ENCODE measurements around the gene UAP1.

Gene UAP1

DNA sequence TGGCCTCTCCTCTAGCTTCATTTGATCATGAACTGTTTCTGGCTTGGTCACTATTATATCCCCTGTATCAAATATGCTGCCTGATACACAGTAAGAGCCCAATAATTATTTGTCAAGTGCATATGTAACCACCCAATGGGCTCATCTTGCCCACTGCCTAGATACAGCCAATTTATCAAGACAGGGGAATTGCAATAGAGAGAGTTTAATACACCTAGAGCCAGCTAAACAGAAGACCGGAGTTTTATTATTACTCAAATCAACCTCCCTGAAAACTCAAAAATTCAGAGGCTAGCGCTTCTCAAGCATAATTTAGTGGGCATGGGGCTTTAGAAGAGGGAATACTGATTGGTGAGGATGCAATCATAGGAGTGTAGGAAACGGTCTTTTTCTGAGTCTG is 18.3 kb upstream of the UAP1 start:
- no peaks in the 10 kb centered on the region for H3K9me2 ChIP-seq (replicated peaks; ENCODE audit: low read depth, low read length)
- no peak overlapping the region for H3K4me3 ChIP-seq (ENCODE audit: low read length, poor library complexity, severe bottlenecking)
- H3K9me3 ChIP-seq (ENCODE audit: insufficient read depth, low read depth, low read length), result no peaks in the 10 kb centered on the region
- H3K79me2 ChIP-seq (ENCODE audit: insufficient read depth, low read length), result no peaks in the 10 kb centered on the region
- no peak overlapping the region for H2AFZ ChIP-seq (ENCODE audit: low read length)
- no peak for TF ChIP-seq EZH2phosphoT487 (IDR thresholded peaks at IDR 0.05; ENCODE audit: borderline replicate concordance)
- TF ChIP-seq, protein P1, sequence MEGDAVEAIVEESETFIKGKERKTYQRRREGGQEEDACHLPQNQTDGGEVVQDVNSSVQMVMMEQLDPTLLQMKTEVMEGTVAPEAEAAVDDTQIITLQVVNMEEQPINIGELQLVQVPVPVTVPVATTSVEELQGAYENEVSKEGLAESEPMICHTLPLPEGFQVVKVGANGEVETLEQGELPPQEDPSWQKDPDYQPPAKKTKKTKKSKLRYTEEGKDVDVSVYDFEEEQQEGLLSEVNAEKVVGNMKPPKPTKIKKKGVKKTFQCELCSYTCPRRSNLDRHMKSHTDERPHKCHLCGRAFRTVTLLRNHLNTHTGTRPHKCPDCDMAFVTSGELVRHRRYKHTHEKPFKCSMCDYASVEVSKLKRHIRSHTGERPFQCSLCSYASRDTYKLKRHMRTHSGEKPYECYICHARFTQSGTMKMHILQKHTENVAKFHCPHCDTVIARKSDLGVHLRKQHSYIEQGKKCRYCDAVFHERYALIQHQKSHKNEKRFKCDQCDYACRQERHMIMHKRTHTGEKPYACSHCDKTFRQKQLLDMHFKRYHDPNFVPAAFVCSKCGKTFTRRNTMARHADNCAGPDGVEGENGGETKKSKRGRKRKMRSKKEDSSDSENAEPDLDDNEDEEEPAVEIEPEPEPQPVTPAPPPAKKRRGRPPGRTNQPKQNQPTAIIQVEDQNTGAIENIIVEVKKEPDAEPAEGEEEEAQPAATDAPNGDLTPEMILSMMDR (conservative IDR thresholded peaks at IDR 0.05; ENCODE audit: low read length), result no peak
- no peaks in the 10 kb centered on the region for H3F3A ChIP-seq (ENCODE audit: low read depth)
- H3K4me2 ChIP-seq (ENCODE audit: low read depth, low read length, poor library complexity, severe bottlenecking), result no peak overlapping the region
- no peaks in the 10 kb centered on the region for H3K36me3 ChIP-seq (ENCODE audit: insufficient read depth, low read length)
- H3K4me1 ChIP-seq (ENCODE audit: insufficient read depth, low read length, poor library complexity, severe bottlenecking), result no peaks in the 10 kb centered on the region
- no peaks in the 10 kb centered on the region for H3K27me3 ChIP-seq (ENCODE audit: insufficient read depth, low read length, poor library complexity, severe bottlenecking)
- no peak overlapping the region for H3K9ac ChIP-seq (ENCODE audit: low read depth, low read length, poor library complexity, severe bottlenecking)
- H4K20me1 ChIP-seq (ENCODE audit: insufficient read depth, low read length, poor library complexity, severe bottlenecking), result no peaks in the 10 kb centered on the region

DNA sequence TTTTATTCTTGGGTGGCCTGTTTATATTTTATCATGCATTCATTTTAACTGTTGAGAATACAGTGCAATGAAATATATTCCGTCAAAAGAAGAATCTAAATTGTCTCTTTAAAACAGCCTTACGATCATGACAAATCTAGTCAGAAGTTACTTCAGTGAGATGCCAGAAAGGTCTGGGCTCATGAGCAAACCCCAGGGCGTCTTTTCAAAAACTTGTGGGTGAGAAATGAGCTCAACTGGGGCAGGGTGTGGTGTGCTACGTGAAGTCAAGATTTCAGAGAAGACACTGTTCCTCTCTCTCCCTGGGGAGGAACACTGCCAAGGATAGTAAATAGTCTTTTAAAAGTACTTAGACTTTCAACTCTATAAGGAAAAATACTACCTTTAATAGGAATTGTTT is 13.4 kb upstream of the UAP1 start:
- no peak for TF ChIP-seq EZH2phosphoT487 (IDR thresholded peaks at IDR 0.05; ENCODE audit: borderline replicate concordance)
- TF ChIP-seq, protein P1 (conservative IDR thresholded peaks at IDR 0.05; ENCODE audit: low read length), result no peak
- H3K9me3 ChIP-seq (ENCODE audit: insufficient read depth, low read depth, low read length), result no peaks in the 10 kb centered on the region
- H3K4me3 ChIP-seq (ENCODE audit: low read length, poor library complexity, severe bottlenecking), result no peak overlapping the region
- H3K4me1 ChIP-seq (ENCODE audit: insufficient read depth, low read length, poor library complexity, severe bottlenecking), result no peaks in the 10 kb centered on the region
- H3K4me2 ChIP-seq (ENCODE audit: low read depth, low read length, poor library complexity, severe bottlenecking), result no peak overlapping the region
- no peak overlapping the region for H3K9ac ChIP-seq (ENCODE audit: low read depth, low read length, poor library complexity, severe bottlenecking)
- H3K36me3 ChIP-seq (ENCODE audit: insufficient read depth, low read length), result no peaks in the 10 kb centered on the region
- no peaks in the 10 kb centered on the region for H3K9me2 ChIP-seq (replicated peaks; ENCODE audit: low read depth, low read length)
- H3K27me3 ChIP-seq (ENCODE audit: insufficient read depth, low read length, poor library complexity, severe bottlenecking), result no peaks in the 10 kb centered on the region
- no peaks in the 10 kb centered on the region for H3F3A ChIP-seq (ENCODE audit: low read depth)
- H3K79me2 ChIP-seq (ENCODE audit: insufficient read depth, low read length), result no peaks in the 10 kb centered on the region
- H2AFZ ChIP-seq (ENCODE audit: low read length), result no peak overlapping the region
- no peaks in the 10 kb centered on the region for H4K20me1 ChIP-seq (ENCODE audit: insufficient read depth, low read length, poor library complexity, severe bottlenecking)

DNA sequence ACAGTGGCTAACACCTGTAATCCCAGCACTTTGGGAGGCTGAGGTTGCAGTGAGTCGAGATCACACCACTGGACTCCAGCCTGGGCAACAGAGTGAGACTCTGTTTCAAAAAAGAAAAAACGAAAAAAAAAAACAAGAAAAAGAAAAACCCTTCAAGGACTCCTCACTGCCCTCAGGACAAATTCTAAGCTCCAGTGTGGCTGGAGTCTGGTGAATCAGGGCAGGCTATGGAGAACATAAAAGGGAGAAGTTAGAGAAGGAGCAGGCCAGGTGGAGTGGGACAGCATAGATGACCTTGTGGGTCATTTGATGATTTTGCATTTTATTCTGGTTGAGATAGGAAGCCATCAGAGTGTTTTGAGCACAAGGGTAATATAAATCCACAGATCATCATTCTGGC is 12.5 kb upstream of the UAP1 start:
- no peak overlapping the region for H3K4me2 ChIP-seq (ENCODE audit: low read depth, low read length, poor library complexity, severe bottlenecking)
- no peak overlapping the region for H2AFZ ChIP-seq (ENCODE audit: low read length)
- TF ChIP-seq EZH2phosphoT487 (IDR thresholded peaks at IDR 0.05; ENCODE audit: borderline replicate concordance), result no peak
- TF ChIP-seq, protein P1 (conservative IDR thresholded peaks at IDR 0.05; ENCODE audit: low read length), result no peak

More for the DNA sequence above, 12.5 kb upstream of the UAP1 start:
- Histone ChIP-seq H3K9me2 (replicated peaks; ENCODE audit: low read depth, low read length) (no peaks in the 10 kb centered on the region), H4K20me1 (ENCODE audit: insufficient read depth, low read length, poor library complexity, severe bottlenecking) (no peaks in the 10 kb centered on the region), H3K27me3 (ENCODE audit: insufficient read depth, low read length, poor library complexity, severe bottlenecking) (no peaks in the 10 kb centered on the region), H3K79me2 (ENCODE audit: insufficient read depth, low read length) (no peaks in the 10 kb centered on the region), H3K9me3 (ENCODE audit: insufficient read depth, low read depth, low read length) (no peaks in the 10 kb centered on the region), H3K4me3 (ENCODE audit: low read length, poor library complexity, severe bottlenecking) (no peak overlapping the region), H3F3A (ENCODE audit: low read depth) (no peaks in the 10 kb centered on the region), H3K4me1 (ENCODE audit: insufficient read depth, low read length, poor library complexity, severe bottlenecking) (no peaks in the 10 kb centered on the region), H3K9ac (ENCODE audit: low read depth, low read length, poor library complexity, severe bottlenecking) (no peak overlapping the region), H3K36me3 (ENCODE audit: insufficient read depth, low read length) (no peaks in the 10 kb centered on the region)

Data from Loucy (cell line).